Panc1 (cell line): ENCODE results near the gene AIFM1. TPM values are rescaled to one million over a fixed set of nuclear protein-coding genes. Genes with fewer than 3 reads are reported as not detected.
A peak's percentile ranks its signal among the peaks of the same experiment; 100 is the strongest.

Source experiments
- ATAC-seq: fragments of 200-7000 bp; cut with Tn5 transposase; 2 replicates; pipeline ENCODE4 v1.9.1; 2020; ENCODE audit warnings: mild to moderate bottlenecking, moderate library complexity
- Bru-seq: library from RNA; stranded (reverse); fragments of 400-500 nt; gene quantifications from one replicate; lab custom pipeline; 2021; lab: Mats Ljungman, UMichigan
- BruChase-seq, 2 experiments: library from RNA; stranded (reverse); fragments of 400-500 nt; gene quantifications; one replicate each; lab custom pipeline; 2021; lab: Mats Ljungman, UMichigan
- BruUV-seq: library from RNA; stranded (reverse); fragments of 400-500 nt; replicated peaks from 2 replicates; lab custom pipeline; 2021; lab: Mats Ljungman, UMichigan
- CTCF ChIA-PET: fragments of 300-600 bp; sonication (Branson Sonifier 250); formaldehyde crosslinking; loops from one replicate; lab custom pipeline; 2022; ENCODE audit warnings: antibody characterized with exemption; lab: Charles Lee
- POLR2A ChIA-PET: fragments of 300-600 bp; sonication (Branson Sonifier 250); formaldehyde crosslinking; loops from one replicate; lab custom pipeline; 2022; ENCODE audit warnings: antibody characterized with exemption; lab: Charles Lee
- DNase-seq: peaks from one replicate; pipeline ENCODE4 v3.0.0-alpha.2; 2010; ENCODE audit warnings: low read depth, low spot score
- H3K27ac ChIP-seq: 2 replicates; pipeline ENCODE4 v1.5.1; 2011; ENCODE audit warnings: mild to moderate bottlenecking, low read length, inconsistent platforms
- H3K27me3 ChIP-seq: fragments of 200-500 bp; sonication (Bioruptor generic); 2 replicates; pipeline ENCODE4 v1.6.0; 2014; ENCODE audit warnings: low read length, inconsistent platforms; ENCODE audit not compliant: control insufficient read depth, insufficient read depth
- H3K36me3 ChIP-seq: fragments of 200-500 bp; sonication (Bioruptor generic); 2 replicates; pipeline ENCODE4 v1.5.1; 2014; ENCODE audit warnings: inconsistent platforms, mild to moderate bottlenecking, low read length, moderate library complexity; ENCODE audit not compliant: control insufficient read depth, insufficient read depth
- H3K4me1 ChIP-seq: 2 replicates; pipeline ENCODE4 v1.5.1; 2011; ENCODE audit warnings: inconsistent platforms, mild to moderate bottlenecking, low read length, moderate library complexity; ENCODE audit not compliant: control insufficient read depth, insufficient read depth
- H3K4me3 ChIP-seq, 2 experiments: 2 replicates each; pipeline ENCODE4 v1.5.1; 2011 to 2012; ENCODE audit warnings: low read depth in 2 of 2, low read length in 2 of 2, mild to moderate bottlenecking in 2 of 2, inconsistent platforms in 1 of 2, moderate library complexity in 1 of 2
- H3K9me3 ChIP-seq: fragments of 200-500 bp; sonication (Bioruptor generic); 2 replicates; pipeline ENCODE4 v1.5.1; 2014; ENCODE audit warnings: low read depth, mild to moderate bottlenecking, inconsistent platforms, low read length, moderate library complexity; ENCODE audit not compliant: control insufficient read depth, insufficient read depth
- CTCF ChIP-seq: fragments of 450-650 bp; IDR thresholded peaks from 2 replicates; pipeline ENCODE4 v1.5.1; 2017; ENCODE audit warnings: mild to moderate bottlenecking
- POLR2AphosphoS5 ChIP-seq: IDR thresholded peaks from 2 replicates; pipeline ENCODE4 v1.6.1; 2012; ENCODE audit warnings: mild to moderate bottlenecking, low read depth, low read length, moderate library complexity
- SIN3A ChIP-seq: IDR thresholded peaks from 2 replicates; pipeline ENCODE4 v1.6.1; 2012; ENCODE audit warnings: low read depth, mild to moderate bottlenecking, low read length, moderate library complexity, borderline replicate concordance; ENCODE audit not compliant: insufficient read depth
- TCF7L2 ChIP-seq: IDR thresholded peaks from 2 replicates; pipeline ENCODE4 v1.6.1; 2011; ENCODE audit warnings: mild to moderate bottlenecking, low read depth, low read length, inconsistent platforms
- in situ Hi-C: cut with HindIII; loops from 2 replicates; pipeline ENCODE4 v1.10.0; 2016; ENCODE audit warnings: low sequenced_read_pairs, low pct_unique_long_range_greater_than_20kb
- intact Hi-C: fragments of 100-400 bp; cut with micrococcal nuclease; formaldehyde crosslinking; loops from one replicate; pipeline ENCODE4 v1.10.0; 2022; ENCODE audit not compliant: unreplicated experiment
- long read RNA-seq: library from polyadenylated mRNA; unstranded; transcript quantifications from one replicate; pipeline ENCODE4 v2.0.0, GENCODE V29; 2021; ENCODE audit not compliant: unreplicated experiment
- polyA plus RNA-seq: library from polyadenylated mRNA; unstranded; fragments of >200 nt; gene quantifications from one replicate; pipeline ENCODE4 v1.2.1, GENCODE V29; 2012; ENCODE audit warnings: missing spikeins; ENCODE audit not compliant: insufficient read length
- total RNA-seq: library from RNA; stranded (reverse); gene quantifications from one replicate; pipeline ENCODE4 v1.2.1, GENCODE V29; 2021; ENCODE audit not compliant: unreplicated experiment
- TF ChIP-seq, protein P1 (sequence below), 2 experiments: IDR thresholded peaks; 2 replicates each; pipeline ENCODE4 v1.6.1; 2011 to 2012; ENCODE audit warnings: low read depth in 2 of 2, control low read depth in 1 of 2, low read length in 1 of 2, mild to moderate bottlenecking in 1 of 2, moderate library complexity in 1 of 2; ENCODE audit not compliant: insufficient read depth in 1 of 2

The AIFM1 gene
- total RNA-seq = 96.6 TPM
- polyA plus RNA-seq = 95.4 TPM
- Bru-seq, nascent RNA = percentile 76 among the genes with signal in this experiment
- percentile 82 among the genes with signal in this experiment for BruChase-seq, experiment 1, labeled RNA remaining after a 2-hour chase
- BruChase-seq, experiment 2, labeled RNA remaining after a 6-hour chase = percentile 85 among the genes with signal in this experiment
- long read RNA-seq, transcript AIFM1-201 (16 exons, 2,260 nt) = major isoform, 202 of 253 reads
- long read RNA-seq, partial matches to known transcripts = 39 of 253 reads
- long read RNA-seq, other reads (novel, unspliced or antisense) = 12 of 253 reads

DNA sequence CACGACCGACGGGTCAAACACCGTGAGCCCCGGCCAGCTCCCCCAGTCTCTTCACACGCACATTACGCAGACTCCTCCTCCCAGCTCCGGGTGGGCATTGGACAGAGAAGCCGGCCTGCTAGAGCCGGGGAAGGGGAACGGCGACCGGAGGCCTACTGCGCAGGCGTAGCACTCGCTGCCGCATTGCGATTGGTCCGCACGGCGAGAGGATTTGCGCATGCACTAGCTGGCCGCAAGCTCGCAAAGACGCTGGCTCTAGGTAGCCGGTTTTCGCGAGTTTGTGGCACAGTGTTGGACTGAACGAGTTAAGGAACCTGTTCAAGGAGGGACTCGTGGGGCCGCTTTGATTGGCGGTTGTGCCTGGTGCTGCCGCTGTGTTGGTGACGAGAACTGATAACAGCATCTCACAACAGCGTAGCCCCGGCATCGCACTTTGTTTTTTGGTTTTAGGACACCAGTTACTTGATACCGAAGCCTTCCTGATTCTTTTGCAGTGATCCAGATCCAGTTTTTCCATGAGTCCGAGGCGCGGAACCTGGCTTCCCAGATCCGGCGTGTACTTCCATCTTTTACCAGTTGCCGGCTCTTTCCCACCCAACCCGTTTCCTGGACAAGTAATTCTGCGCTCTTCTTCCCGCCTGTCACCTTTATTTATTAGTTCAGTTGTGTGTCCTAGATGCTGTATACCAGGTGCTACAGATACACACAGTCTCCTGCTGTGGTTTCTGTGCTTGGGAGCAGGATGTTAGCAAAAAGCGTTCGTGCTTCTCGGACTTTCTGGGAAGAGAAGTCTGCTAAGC is at the start of gene AIFM1:
Gene AIFM1, minus strand, starts transcription at position 139 of the 800 bp plus-strand sequence. CDS start 185 bp downstream, outside the sequence.
- ATAC-seq = peak; percentile 96
- intact Hi-C loops = no loop called here
- peak within 1 kb of the TSS; percentile 92 for H3K27ac ChIP-seq
- BruUV-seq = no TSS peak
- H3K9me3 ChIP-seq = no peaks in the 10 kb centered on the region
- ChIA-PET CTCF (interaction anchor here (0.6 kb wide), 1 partner anchor 561 kb away, joined by 3 read pairs; no protein-coding TSS in a partner anchor), POLR2A (interaction anchor here (0.5 to 0.6 kb wide), 2 partner anchors 47 to 737 kb away, joined by 3 read pairs; partner anchors contain the start of gene ENOX2)
- H3K4me3 ChIP-seq = peak within 1 kb of the TSS; percentile 94
- H3K27me3 ChIP-seq = no peaks in the 10 kb centered on the region
- peaks cover 30% of the 10 kb centered on the region for H3K4me1 ChIP-seq
- DNase-seq = peak; percentile 88
- TF ChIP-seq, protein P1, sequence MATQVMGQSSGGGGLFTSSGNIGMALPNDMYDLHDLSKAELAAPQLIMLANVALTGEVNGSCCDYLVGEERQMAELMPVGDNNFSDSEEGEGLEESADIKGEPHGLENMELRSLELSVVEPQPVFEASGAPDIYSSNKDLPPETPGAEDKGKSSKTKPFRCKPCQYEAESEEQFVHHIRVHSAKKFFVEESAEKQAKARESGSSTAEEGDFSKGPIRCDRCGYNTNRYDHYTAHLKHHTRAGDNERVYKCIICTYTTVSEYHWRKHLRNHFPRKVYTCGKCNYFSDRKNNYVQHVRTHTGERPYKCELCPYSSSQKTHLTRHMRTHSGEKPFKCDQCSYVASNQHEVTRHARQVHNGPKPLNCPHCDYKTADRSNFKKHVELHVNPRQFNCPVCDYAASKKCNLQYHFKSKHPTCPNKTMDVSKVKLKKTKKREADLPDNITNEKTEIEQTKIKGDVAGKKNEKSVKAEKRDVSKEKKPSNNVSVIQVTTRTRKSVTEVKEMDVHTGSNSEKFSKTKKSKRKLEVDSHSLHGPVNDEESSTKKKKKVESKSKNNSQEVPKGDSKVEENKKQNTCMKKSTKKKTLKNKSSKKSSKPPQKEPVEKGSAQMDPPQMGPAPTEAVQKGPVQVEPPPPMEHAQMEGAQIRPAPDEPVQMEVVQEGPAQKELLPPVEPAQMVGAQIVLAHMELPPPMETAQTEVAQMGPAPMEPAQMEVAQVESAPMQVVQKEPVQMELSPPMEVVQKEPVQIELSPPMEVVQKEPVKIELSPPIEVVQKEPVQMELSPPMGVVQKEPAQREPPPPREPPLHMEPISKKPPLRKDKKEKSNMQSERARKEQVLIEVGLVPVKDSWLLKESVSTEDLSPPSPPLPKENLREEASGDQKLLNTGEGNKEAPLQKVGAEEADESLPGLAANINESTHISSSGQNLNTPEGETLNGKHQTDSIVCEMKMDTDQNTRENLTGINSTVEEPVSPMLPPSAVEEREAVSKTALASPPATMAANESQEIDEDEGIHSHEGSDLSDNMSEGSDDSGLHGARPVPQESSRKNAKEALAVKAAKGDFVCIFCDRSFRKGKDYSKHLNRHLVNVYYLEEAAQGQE (IDR thresholded peaks at IDR 0.05; ENCODE audit: insufficient read depth in 1 of 2, low read depth in 2 of 2, low read length in 1 of 2) = no peak
- TF ChIP-seq TCF7L2 = peak; percentile 80
- TF ChIP-seq CTCF = no peak
- peak; percentile 77 for TF ChIP-seq SIN3A
- TF ChIP-seq POLR2AphosphoS5 = peak; percentile 98
- no peaks in the 10 kb centered on the region for H3K36me3 ChIP-seq
- in situ Hi-C loops = no loop called here

DNA sequence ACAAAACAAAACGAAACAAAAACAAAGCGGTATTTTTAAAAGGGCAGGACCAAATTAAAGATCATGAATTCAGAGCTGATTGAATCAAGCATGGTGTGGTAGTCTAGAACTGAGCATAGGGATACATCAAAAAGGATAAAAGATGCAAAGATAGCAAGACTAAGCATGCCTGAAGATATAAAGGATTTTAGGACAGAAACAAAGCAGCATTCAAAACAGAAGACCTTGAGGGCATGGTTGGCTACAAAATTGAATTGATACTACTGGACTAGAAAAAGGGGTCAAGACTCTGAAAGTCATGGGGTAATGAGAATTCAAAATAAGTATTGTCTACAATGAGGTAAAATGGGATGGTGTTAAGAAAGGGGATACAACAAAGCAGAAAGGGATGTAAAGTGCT is 47.7 kb upstream of the AIFM1 start:
- TSS peak; percentile 14 for BruUV-seq
- intact Hi-C loops = no loop called here
- Histone ChIP-seq H3K36me3 (peaks cover 21% of the 10 kb centered on the region), H3K27ac (no peak overlapping the region), H3K4me1 (no peaks in the 10 kb centered on the region), H3K9me3 (no peaks in the 10 kb centered on the region), H3K27me3 (no peaks in the 10 kb centered on the region), H3K4me3 (no peak overlapping the region)
- in situ Hi-C loops = no loop called here
- CTCF ChIA-PET = no interaction called here
- POLR2A ChIA-PET = no interaction called here
- no peak for ATAC-seq
- DNase-seq = no peak
- TF ChIP-seq CTCF (no peak), SIN3A (no peak), TCF7L2 (no peak), POLR2AphosphoS5 (no peak)
- TF ChIP-seq, protein P1 (IDR thresholded peaks at IDR 0.05; ENCODE audit: insufficient read depth in 1 of 2, low read depth in 2 of 2, low read length in 1 of 2) = no peak
